Measurements from ENCODE around the gene PAX5. TPM values are rescaled to one million over a fixed set of nuclear protein-coding genes. Genes with fewer than 3 reads are reported as not detected.
A peak's percentile ranks its signal among the peaks of the same experiment; 100 is the strongest.

PAX5 gene
- polyA plus RNA-seq, 2 of the 4 experiments (the other 2 are of a cell fraction), result not detected

GRCh38 chr9:36878986-36879982 is 154.8 kb downstream of the PAX5 start:
- Histone ChIP-seq H3K4me3 (no peak overlapping the region), H3K27ac (no peak overlapping the region), H3K9me3 (no peaks in the 10 kb centered on the region), H3K4me1 (no peaks in the 10 kb centered on the region), H3K4me2 (no peak overlapping the region)
- POLR2A ChIA-PET, result no interaction called here
- TF ChIP-seq CHD4 (IDR thresholded peaks at IDR 0.05; ENCODE audit: borderline replicate concordance) (no peak), HMGXB4 (CRISPR knock-in tag; IDR thresholded peaks at IDR 0.05; ENCODE audit: borderline replicate concordance) (no peak), SMC3 (IDR thresholded peaks at IDR 0.05) (no peak), MAX (IDR thresholded peaks at IDR 0.05) (no peak), MAFK (IDR thresholded peaks at IDR 0.05; ENCODE audit: partially characterized antibody) (no peak), ZFP36 (IDR thresholded peaks at IDR 0.05; ENCODE audit: borderline replicate concordance, partially characterized antibody) (no peak), CEBPB (IDR thresholded peaks at IDR 0.05) (peak in 1 of 2 experiments; percentile 54; a peak in 1 of 4 replicates)
- TF ChIP-seq, protein P1, sequence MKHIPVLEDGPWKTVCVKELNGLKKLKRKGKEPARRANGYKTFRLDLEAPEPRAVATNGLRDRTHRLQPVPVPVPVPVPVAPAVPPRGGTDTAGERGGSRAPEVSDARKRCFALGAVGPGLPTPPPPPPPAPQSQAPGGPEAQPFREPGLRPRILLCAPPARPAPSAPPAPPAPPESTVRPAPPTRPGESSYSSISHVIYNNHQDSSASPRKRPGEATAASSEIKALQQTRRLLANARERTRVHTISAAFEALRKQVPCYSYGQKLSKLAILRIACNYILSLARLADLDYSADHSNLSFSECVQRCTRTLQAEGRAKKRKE (CRISPR knock-in tag; IDR thresholded peaks at IDR 0.05; ENCODE audit: low read depth), result no peak
- DNase-seq (ENCODE audit: low read depth in 1 of 2, low spot score in 1 of 2) (no peak), FAIRE-seq (no peak), ATAC-seq (no peak)
- 78% methylated on average over 17 of the region's 18 CpGs for WGBS (ENCODE audit: missing lambda C conversion rate)
- CTCF ChIA-PET, result interaction anchor here (0.7 to 2.3 kb wide), 6 partner anchors 12 to 111 kb away, joined by 3 to 7 read pairs (median 3); no protein-coding TSS in a partner anchor

DNA sequence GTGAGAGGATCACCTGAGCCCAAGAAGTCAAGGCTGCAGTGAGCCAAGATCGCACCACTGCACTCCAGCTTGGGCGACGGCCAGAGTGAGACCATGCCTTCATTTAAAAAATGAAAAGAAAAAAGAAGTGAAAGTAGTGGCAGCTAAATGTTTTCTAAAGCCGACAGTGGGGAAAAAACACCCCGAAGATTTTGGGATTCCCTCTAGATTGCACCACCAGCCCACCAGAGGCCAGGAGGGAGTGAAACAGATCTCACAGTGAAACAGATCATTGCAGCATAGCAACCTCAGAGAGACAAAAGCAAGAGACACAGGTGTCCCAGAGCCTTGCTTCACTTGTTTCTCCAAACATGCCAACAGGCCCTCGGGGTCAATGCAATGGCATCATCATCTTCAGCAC is 156.8 kb downstream of the PAX5 start:
- ATAC-seq, result no peak
- Histone ChIP-seq H3K9me3 (no peaks in the 10 kb centered on the region), H3K27ac (no peak overlapping the region), H3K4me3 (no peak overlapping the region), H3K4me1 (no peaks in the 10 kb centered on the region), H3K4me2 (no peak overlapping the region)
- DNase-seq (ENCODE audit: low read depth in 1 of 2, low spot score in 1 of 2), result no peak
- ChIA-PET POLR2A (no interaction called here), CTCF (interaction anchor here (0.6 to 6.2 kb wide), 6 partner anchors 14 to 245 kb away, joined by 3 to 62 read pairs (median 3); no protein-coding TSS in a partner anchor)
- 70% methylated on average over 6 of the region's 6 CpGs for WGBS (ENCODE audit: missing lambda C conversion rate)
- no peak for FAIRE-seq
- TF ChIP-seq CEBPB (IDR thresholded peaks at IDR 0.05), result no peak
- no peak for TF ChIP-seq HEYL (CRISPR knock-in tag; IDR thresholded peaks at IDR 0.05)
- no peak for TF ChIP-seq CHD4 (IDR thresholded peaks at IDR 0.05; ENCODE audit: borderline replicate concordance)
- TF ChIP-seq NPAS2 (CRISPR knock-in tag; IDR thresholded peaks at IDR 0.05; ENCODE audit: borderline replicate concordance), result no peak
- no peak for TF ChIP-seq MYC (IDR thresholded peaks at IDR 0.05; ENCODE audit: borderline replicate concordance, low read length)
- TF ChIP-seq SREBF2 (IDR thresholded peaks at IDR 0.05), result no peak
- TF ChIP-seq CHD2 (IDR thresholded peaks at IDR 0.05; ENCODE audit: low read length, partially characterized antibody), result no peak
- no peak for TF ChIP-seq BHLHE40 (IDR thresholded peaks at IDR 0.05; ENCODE audit: low read depth, low read length)
- TF ChIP-seq RARB (CRISPR knock-in tag; IDR thresholded peaks at IDR 0.05), result no peak
- TF ChIP-seq EHMT2 (IDR thresholded peaks at IDR 0.05; ENCODE audit: low read depth), result no peak
- no peak for TF ChIP-seq HOXA7 (CRISPR knock-in tag; IDR thresholded peaks at IDR 0.05)
- TF ChIP-seq SMC3 (IDR thresholded peaks at IDR 0.05), result no peak
- no peak for TF ChIP-seq ZNF302 (CRISPR knock-in tag; IDR thresholded peaks at IDR 0.05)
- no peak for TF ChIP-seq MAZ (IDR thresholded peaks at IDR 0.05; ENCODE audit: borderline replicate concordance, low read depth, low read length)
- TF ChIP-seq POLR2A (IDR thresholded peaks at IDR 0.05; ENCODE audit: low read length), result no peak
- TF ChIP-seq, protein P2, sequence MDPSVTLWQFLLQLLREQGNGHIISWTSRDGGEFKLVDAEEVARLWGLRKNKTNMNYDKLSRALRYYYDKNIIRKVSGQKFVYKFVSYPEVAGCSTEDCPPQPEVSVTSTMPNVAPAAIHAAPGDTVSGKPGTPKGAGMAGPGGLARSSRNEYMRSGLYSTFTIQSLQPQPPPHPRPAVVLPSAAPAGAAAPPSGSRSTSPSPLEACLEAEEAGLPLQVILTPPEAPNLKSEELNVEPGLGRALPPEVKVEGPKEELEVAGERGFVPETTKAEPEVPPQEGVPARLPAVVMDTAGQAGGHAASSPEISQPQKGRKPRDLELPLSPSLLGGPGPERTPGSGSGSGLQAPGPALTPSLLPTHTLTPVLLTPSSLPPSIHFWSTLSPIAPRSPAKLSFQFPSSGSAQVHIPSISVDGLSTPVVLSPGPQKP (IDR thresholded peaks at IDR 0.05; ENCODE audit: low read depth, low read length), result no peak
- TF ChIP-seq, protein P3, sequence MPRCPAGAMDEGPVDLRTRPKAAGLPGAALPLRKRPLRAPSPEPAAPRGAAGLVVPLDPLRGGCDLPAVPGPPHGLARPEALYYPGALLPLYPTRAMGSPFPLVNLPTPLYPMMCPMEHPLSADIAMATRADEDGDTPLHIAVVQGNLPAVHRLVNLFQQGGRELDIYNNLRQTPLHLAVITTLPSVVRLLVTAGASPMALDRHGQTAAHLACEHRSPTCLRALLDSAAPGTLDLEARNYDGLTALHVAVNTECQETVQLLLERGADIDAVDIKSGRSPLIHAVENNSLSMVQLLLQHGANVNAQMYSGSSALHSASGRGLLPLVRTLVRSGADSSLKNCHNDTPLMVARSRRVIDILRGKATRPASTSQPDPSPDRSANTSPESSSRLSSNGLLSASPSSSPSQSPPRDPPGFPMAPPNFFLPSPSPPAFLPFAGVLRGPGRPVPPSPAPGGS (IDR thresholded peaks at IDR 0.05), result no peak

Data from A549 (cell line).